ENCODE results near the gene VTA1.
"Not testable (repeated sequence)": the region's sequence is repeated elsewhere in the genome, so short reads cannot be mapped to it uniquely, and the experiment has no call there.

Gene VTA1

GRCh38 chr6:142172758-142173157 lies 25.7 kb downstream of the VTA1 start:
- no peak for DNase-seq

- DNase-seq, result no peak
Measured at GRCh38 chr6:142173980-142174379, 26.9 kb downstream of the VTA1 start.

GRCh38 chr6:142174703-142175102 lies 27.6 kb downstream of the VTA1 start:
- DNase-seq, result no peak

- no peak for DNase-seq
Measured at GRCh38 chr6:142178129-142178528, 31.1 kb downstream of the VTA1 start.

- DNase-seq, result no peak
Measured at GRCh38 chr6:142182004-142182403, 34.9 kb downstream of the VTA1 start.

GRCh38 chr6:142183351-142183750 lies 36.3 kb downstream of the VTA1 start:
- DNase-seq, result no peak

- no peak for DNase-seq
Measured at GRCh38 chr6:142184307-142184706, 37.2 kb downstream of the VTA1 start.

GRCh38 chr6:142185641-142186040 lies 38.6 kb downstream of the VTA1 start:
- no peak for DNase-seq

GRCh38 chr6:142187209-142187608 lies 40.1 kb downstream of the VTA1 start:
- no peak for DNase-seq

- not testable (repeated sequence) for DNase-seq
Measured at GRCh38 chr6:142188341-142188740, 41.3 kb downstream of the VTA1 start.

- DNase-seq, result no peak
Measured at GRCh38 chr6:142189057-142189456, 42.0 kb downstream of the VTA1 start.

GRCh38 chr6:142192343-142192742 lies 45.3 kb downstream of the VTA1 start:
- DNase-seq, result no peak

GRCh38 chr6:142193621-142194020 lies 46.6 kb downstream of the VTA1 start:
- DNase-seq, result no peak

GRCh38 chr6:142195862-142196541 lies 48.9 kb downstream of the VTA1 start:
- no peak for DNase-seq

GRCh38 chr6:142200846-142201628 lies 54.0 kb downstream of the VTA1 start:
- no peak for DNase-seq

- DNase-seq, result peak; percentile 25
Measured at GRCh38 chr6:142207265-142207877, 60.3 kb downstream of the VTA1 start.

GRCh38 chr6:142210606-142211005 lies 63.5 kb downstream of the VTA1 start:
- DNase-seq, result no peak

GRCh38 chr6:142213402-142213801 lies 66.3 kb downstream of the VTA1 start:
- no peak for DNase-seq

GRCh38 chr6:142218446-142218845 lies 71.4 kb downstream of the VTA1 start:
- DNase-seq, result no peak

GRCh38 chr6:142222022-142222421 lies 75.0 kb downstream of the VTA1 start:
- no peak for DNase-seq

- DNase-seq, result no peak
Measured at GRCh38 chr6:142223938-142224337, 76.9 kb downstream of the VTA1 start.

GRCh38 chr6:142225115-142225514 lies 78.1 kb downstream of the VTA1 start:
- DNase-seq, result no peak

- no peak for DNase-seq
Measured at GRCh38 chr6:142225552-142225951, 78.5 kb downstream of the VTA1 start.

- no peak for DNase-seq
Measured at GRCh38 chr6:142226731-142227130, 79.7 kb downstream of the VTA1 start.
